SK-N-SH (cell line): ENCODE results near the gene GRIA1.

Experiments used
- CTCF ChIP-seq: fragments of 200-600 bp; sonication (generic); IDR thresholded peaks from 2 replicates; pipeline ENCODE4 v1.6.1; 2017; ENCODE audit warnings: antibody characterized with exemption, mild to moderate bottlenecking, moderate library complexity
- ELF1 ChIP-seq: IDR thresholded peaks from 2 replicates; pipeline ENCODE4 v1.4.0; 2012
- EP300 ChIP-seq, 2 experiments: IDR thresholded peaks; 2 replicates each; pipeline versions ENCODE4 v1.4.0 to v1.6.1; 2012; ENCODE audit warnings: borderline replicate concordance in 1 of 2, low read depth in 1 of 2, low read length in 1 of 2
- EZH2phosphoT487 ChIP-seq: fragments of 200-600 bp; sonication (generic); IDR thresholded peaks from 2 replicates; pipeline ENCODE4 v1.6.1; 2017; ENCODE audit warnings: low read depth, mixed run types, mild to moderate bottlenecking, antibody characterized with exemption, moderate library complexity, borderline replicate concordance
- RAD21 ChIP-seq: IDR thresholded peaks from 2 replicates; pipeline ENCODE4 v1.6.1; 2012; ENCODE audit warnings: mild to moderate bottlenecking, low read length
- RXRA ChIP-seq: IDR thresholded peaks from 2 replicates; pipeline ENCODE4 v1.4.0; 2012; ENCODE audit warnings: low read depth, mild to moderate bottlenecking, borderline replicate concordance
- SMC3 ChIP-seq: IDR thresholded peaks from 2 replicates; pipeline ENCODE4 v1.6.1; 2012; ENCODE audit warnings: low read depth, low read length, improper control_type of control experiment
- USF1 ChIP-seq: IDR thresholded peaks from 2 replicates; pipeline ENCODE4 v1.4.0; 2012; ENCODE audit warnings: low read depth, borderline replicate concordance
- USF2 ChIP-seq: fragments of 150-350 bp; IDR thresholded peaks from 2 replicates; pipeline ENCODE4 v1.6.1; 2017; ENCODE audit warnings: antibody characterized with exemption, low read length, low read depth, borderline replicate concordance
- YY1 ChIP-seq: IDR thresholded peaks from 2 replicates; pipeline ENCODE4 v1.4.0; 2012; ENCODE audit warnings: low read depth, mild to moderate bottlenecking
- ZBTB33 ChIP-seq: IDR thresholded peaks from 2 replicates; pipeline ENCODE4 v1.4.0; 2012; ENCODE audit warnings: low read depth, borderline replicate concordance

- TF ChIP-seq USF2 = no peak
- TF ChIP-seq USF1 = no peak
- no peak for TF ChIP-seq CTCF
- TF ChIP-seq ELF1 = no peak
- no peak for TF ChIP-seq EZH2phosphoT487
- no peak for TF ChIP-seq RXRA
- TF ChIP-seq EP300 (IDR thresholded peaks at IDR 0.05; ENCODE audit: borderline replicate concordance in 1 of 2, low read depth in 1 of 2, low read length in 1 of 2) = no peak
- TF ChIP-seq RAD21 = no peak
- no peak for TF ChIP-seq SMC3
- TF ChIP-seq ZBTB33 = no peak
- TF ChIP-seq YY1 = no peak
Measured at GRCh38 chr5:153626836-153627235, 136.4 kb downstream of the GRIA1 start.
